Astrocyte (in vitro differentiated cells and primary cell): ENCODE data around the gene ZNF628. TPM values are rescaled to one million over a fixed set of nuclear protein-coding genes. Genes with fewer than 3 reads are reported as not detected.

Source experiments
- DNase-seq: peaks from one replicate; pipeline ENCODE4 v3.0.0-alpha.2; 2010; ENCODE audit warnings: low read depth
- FAIRE-seq: peaks from 2 replicates; lab custom pipeline; 2011; peaks lifted over from hg19 to GRCh38; lab: Jason Lieb, UNC
- H2AFZ ChIP-seq: 2 replicates; pipeline ENCODE4 v1.6.0; 2012; ENCODE audit warnings: low read depth, low read length, inconsistent platforms
- H3K27ac ChIP-seq: 2 replicates; pipeline ENCODE4 v1.5.1; 2011; ENCODE audit warnings: low read depth, low read length, inconsistent platforms
- H3K27me3 ChIP-seq: 2 replicates; pipeline ENCODE4 v1.6.0; 2011; ENCODE audit warnings: low read length, inconsistent platforms; ENCODE audit not compliant: insufficient read depth
- H3K36me3 ChIP-seq: 2 replicates; pipeline ENCODE4 v1.5.1; 2011; ENCODE audit warnings: low read length, inconsistent platforms; ENCODE audit not compliant: insufficient read depth
- H3K4me1 ChIP-seq: 2 replicates; pipeline ENCODE4 v1.5.1; 2011; ENCODE audit warnings: low read length, inconsistent platforms; ENCODE audit not compliant: insufficient read depth
- H3K4me2 ChIP-seq: 2 replicates; pipeline ENCODE4 v1.6.0; 2012; ENCODE audit warnings: low read length, inconsistent platforms
- H3K4me3 ChIP-seq: 2 replicates; pipeline ENCODE4 v1.5.1; 2011; ENCODE audit warnings: low read depth, mild to moderate bottlenecking, low read length, inconsistent platforms; ENCODE audit not compliant: insufficient read depth
- H3K79me2 ChIP-seq: 2 replicates; pipeline ENCODE4 v1.6.0; 2012; ENCODE audit warnings: mild to moderate bottlenecking, low read length, inconsistent platforms; ENCODE audit not compliant: insufficient read depth
- H3K9ac ChIP-seq: 2 replicates; pipeline ENCODE4 v1.6.0; 2012; ENCODE audit warnings: mild to moderate bottlenecking, low read length, inconsistent platforms
- H3K9me3 ChIP-seq: 2 replicates; pipeline ENCODE4 v1.5.1; 2012; ENCODE audit warnings: low read depth, mild to moderate bottlenecking, low read length, inconsistent platforms; ENCODE audit not compliant: insufficient read depth
- H4K20me1 ChIP-seq: 2 replicates; pipeline ENCODE4 v1.6.0; 2012; ENCODE audit warnings: low read length, inconsistent platforms; ENCODE audit not compliant: insufficient read depth
- H3K27ac Mint-ChIP-seq: one replicate; pipeline ENCODE4 v1.8.0; 2021; ENCODE audit warnings: mild to moderate bottlenecking, mixed read lengths; ENCODE audit not compliant: unreplicated experiment
- H3K27me3 Mint-ChIP-seq: one replicate; pipeline ENCODE4 v1.8.0; 2021; ENCODE audit warnings: low read depth, mixed read lengths; ENCODE audit not compliant: unreplicated experiment
- H3K36me3 Mint-ChIP-seq: one replicate; pipeline ENCODE4 v1.8.0; 2021; ENCODE audit warnings: low read depth, mixed read lengths; ENCODE audit not compliant: unreplicated experiment
- H3K4me1 Mint-ChIP-seq: one replicate; pipeline ENCODE4 v1.8.0; 2021; ENCODE audit warnings: low read depth, mixed read lengths; ENCODE audit not compliant: unreplicated experiment
- H3K4me3 Mint-ChIP-seq: one replicate; pipeline ENCODE4 v1.8.0; 2021; ENCODE audit warnings: mild to moderate bottlenecking, moderate library complexity, mixed read lengths; ENCODE audit not compliant: unreplicated experiment
- H3K9me3 Mint-ChIP-seq: one replicate; pipeline ENCODE4 v1.8.0; 2021; ENCODE audit warnings: mild to moderate bottlenecking, mixed read lengths; ENCODE audit not compliant: unreplicated experiment
- CTCF ChIP-seq: IDR thresholded peaks from 2 replicates; pipeline ENCODE4 v1.5.1; 2011; ENCODE audit warnings: low read depth, mild to moderate bottlenecking, inconsistent platforms, low read length, moderate library complexity; ENCODE audit not compliant: insufficient read depth
- EZH2 ChIP-seq: IDR thresholded peaks from 2 replicates; pipeline ENCODE4 v1.6.1; 2012; ENCODE audit warnings: mild to moderate bottlenecking, low read length, inconsistent platforms; ENCODE audit not compliant: insufficient read depth
- total RNA-seq: library from RNA; stranded (reverse); gene quantifications from 2 replicates; pipeline ENCODE4 v1.2.1, GENCODE V29; 2021

ZNF628 gene
- total RNA-seq, 1 donor from 2014 or later = 9.9 TPM

GRCh38 chr19:55482967-55483705 lies 6.7 kb downstream of the ZNF628 start:
- TF ChIP-seq CTCF (no peak), EZH2 (no peak)
- no peaks in the 10 kb centered on the region for H3K9me3 Mint-ChIP-seq

GRCh38 chr19:55483706-55484592 lies 7.5 kb downstream of the ZNF628 start:
- H3K4me1 Mint-ChIP-seq = peaks cover 14% of the 10 kb centered on the region
- no peak for TF ChIP-seq EZH2
- no peak for TF ChIP-seq CTCF
- no peaks in the 10 kb centered on the region for H3K27me3 Mint-ChIP-seq
- DNase-seq = no peak
- Histone ChIP-seq H3K36me3 (no peaks in the 10 kb centered on the region), H3K4me3 (peak overlapping the region; percentile 71), H3K9ac (peak overlapping the region; percentile 82), H2AFZ (no peak overlapping the region), H3K4me2 (peak overlapping the region; percentile 96), H4K20me1 (peaks cover 9% of the 10 kb centered on the region), H3K27ac (peak overlapping the region; percentile 82), H3K79me2 (peaks cover 37% of the 10 kb centered on the region), H3K9me3 (no peaks in the 10 kb centered on the region), H3K4me1 (peaks cover 41% of the 10 kb centered on the region), H3K27me3 (no peaks in the 10 kb centered on the region)
- H3K27ac Mint-ChIP-seq = no peak overlapping the region
- H3K9me3 Mint-ChIP-seq = no peaks in the 10 kb centered on the region
- no peak for FAIRE-seq
- H3K36me3 Mint-ChIP-seq = peaks cover 2% of the 10 kb centered on the region
- peak overlapping the region; percentile 69 for H3K4me3 Mint-ChIP-seq

More at GRCh38 chr19:55482967-55483705, 6.7 kb downstream of the ZNF628 start:
- Mint-ChIP-seq H3K4me1 (peaks cover 19% of the 10 kb centered on the region), H3K36me3 (peaks cover 4% of the 10 kb centered on the region), H3K4me3 (no peak overlapping the region), H3K27ac (no peak overlapping the region), H3K27me3 (no peaks in the 10 kb centered on the region)
- Histone ChIP-seq H3K4me1 (peaks cover 36% of the 10 kb centered on the region), H3K9me3 (no peaks in the 10 kb centered on the region), H3K36me3 (no peaks in the 10 kb centered on the region), H3K27ac (no peak overlapping the region), H3K9ac (no peak overlapping the region), H3K4me2 (no peak overlapping the region), H2AFZ (no peak overlapping the region), H3K4me3 (no peak overlapping the region), H3K27me3 (no peaks in the 10 kb centered on the region), H3K79me2 (peaks cover 45% of the 10 kb centered on the region), H4K20me1 (peaks cover 9% of the 10 kb centered on the region)
- DNase-seq (no peak), FAIRE-seq (no peak)
